Endodermal cell (in vitro differentiated cells): ENCODE measurements around the gene CAMSAP1. TPM values are rescaled to one million over a fixed set of nuclear protein-coding genes. Genes with fewer than 3 reads are reported as not detected.

ENCODE experiments used
- DNase-seq: peaks from one replicate; pipeline ENCODE4 v3.0.0-alpha.2; 2017
- H3K27ac ChIP-seq: 2 replicates; pipeline ENCODE4 v1.5.1; 2013; ENCODE audit warnings: mild to moderate bottlenecking, low read depth, low read length, moderate library complexity
- H3K27me3 ChIP-seq: 2 replicates; pipeline ENCODE4 v1.6.1; 2013; ENCODE audit warnings: mild to moderate bottlenecking, low read length, moderate library complexity; ENCODE audit not compliant: insufficient read depth, control insufficient read depth, poor library complexity, severe bottlenecking
- H3K36me3 ChIP-seq: 2 replicates; pipeline ENCODE4 v1.7.0; 2013; ENCODE audit warnings: mild to moderate bottlenecking, low read length, moderate library complexity; ENCODE audit not compliant: control insufficient read depth, insufficient read depth
- H3K4me1 ChIP-seq: one replicate; pipeline ENCODE4 v1.7.0; 2013; ENCODE audit warnings: low read length; ENCODE audit not compliant: control insufficient read depth, insufficient read depth
- H3K4me3 ChIP-seq: 2 replicates; pipeline ENCODE4 v1.5.1; 2013; ENCODE audit warnings: mild to moderate bottlenecking, low read length, moderate library complexity
- H3K9ac ChIP-seq: 2 replicates; pipeline ENCODE4 v1.6.1; 2013; ENCODE audit warnings: mild to moderate bottlenecking, low read length, moderate library complexity; ENCODE audit not compliant: poor library complexity, severe bottlenecking; ENCODE audit errors: extremely low read depth
- H3K9me3 ChIP-seq: 2 replicates; pipeline ENCODE4 v1.6.1; 2013; ENCODE audit warnings: mild to moderate bottlenecking, low read length, moderate library complexity; ENCODE audit not compliant: control insufficient read depth
- H3K27ac Mint-ChIP-seq: 2 replicates; pipeline ENCODE4 v1.8.0; 2020; ENCODE audit warnings: mixed read lengths
- H3K27me3 Mint-ChIP-seq: 2 replicates; pipeline ENCODE4 v1.8.0; 2021; ENCODE audit warnings: mild to moderate bottlenecking, mixed read lengths; ENCODE audit not compliant: insufficient read depth
- H3K36me3 Mint-ChIP-seq: 2 replicates; pipeline ENCODE4 v1.8.0; 2020; ENCODE audit warnings: low read depth, mixed read lengths
- H3K4me1 Mint-ChIP-seq: 2 replicates; pipeline ENCODE4 v1.8.0; 2020; ENCODE audit warnings: mixed read lengths
- H3K4me3 Mint-ChIP-seq: 2 replicates; pipeline ENCODE4 v1.8.0; 2020; ENCODE audit warnings: mild to moderate bottlenecking, moderate library complexity, mixed read lengths
- H3K9me3 Mint-ChIP-seq: 2 replicates; pipeline ENCODE4 v1.8.0; 2020; ENCODE audit warnings: mild to moderate bottlenecking, mixed read lengths
- CTCF ChIP-seq: fragments of 200-600 bp; sonication (generic); conservative IDR thresholded peaks from 2 replicates; pipeline ENCODE4 v1.5.0; 2021; ENCODE audit warnings: antibody characterized with exemption, mild to moderate bottlenecking
- WGBS, 2 experiments: methylation state at CpG; one replicate each; pipeline versions ENCODE4 v1.1.5 to v1.1.7; 2013; ENCODE audit warnings: missing lambda C conversion rate in 2 of 2, mixed read lengths in 1 of 2; ENCODE audit not compliant: insufficient coverage in 1 of 2, insufficient read length in 1 of 2; 5-methylcytosine and 5-hydroxymethylcytosine counted together
- total RNA-seq, 2 donors: library from RNA; stranded (reverse); fragmentation: NEBNext Ultra II Directional in 1 of 2; extraction: Animal tissue kit (Norgen Biotek cat#: 25700) in 1 of 2; gene quantifications; 2 replicates in 1 of 2; 3 replicates in 1 of 2; pipeline ENCODE4 v1.2.1, GENCODE V29; 2021

Gene CAMSAP1
- total RNA-seq, 2 donors from 2014 or later = 40.1 to 43.1 TPM

GRCh38 chr9:135906291-135907005 is 898 bp downstream of the CAMSAP1 start:
- Histone ChIP-seq H3K27me3 (no peaks in the 10 kb centered on the region), H3K27ac (peak overlapping the region; percentile 80), H3K4me1 (peaks cover 3% of the 10 kb centered on the region), H3K4me3 (peak overlapping the region; percentile 99), H3K36me3 (peaks cover 35% of the 10 kb centered on the region), H3K9me3 (peaks cover 30% of the 10 kb centered on the region), H3K9ac (peak overlapping the region; percentile 43)
- peaks cover 56% of the 10 kb centered on the region for H3K36me3 Mint-ChIP-seq
- peaks cover 5% of the 10 kb centered on the region for H3K27me3 Mint-ChIP-seq
- TF ChIP-seq CTCF = no peak
- whole genome bisulfite sequencing, 2 experiments = 0% methylated on average over 19 to 70 of the region's 70 CpGs
- peaks cover 30% of the 10 kb centered on the region for H3K4me1 Mint-ChIP-seq
- DNase-seq = peak; percentile 70
- H3K9me3 Mint-ChIP-seq = peaks cover 28% of the 10 kb centered on the region
- peak overlapping the region; percentile 75 for H3K4me3 Mint-ChIP-seq
- peak overlapping the region; percentile 90 for H3K27ac Mint-ChIP-seq

GRCh38 chr9:135905380-135906258 is 1.7 kb downstream of the CAMSAP1 start:
- peaks cover 31% of the 10 kb centered on the region for H3K36me3 ChIP-seq
- peak overlapping the region; percentile 75 for H3K4me3 Mint-ChIP-seq
- peaks cover 53% of the 10 kb centered on the region for H3K36me3 Mint-ChIP-seq
- peak overlapping the region; percentile 99 for H3K4me3 ChIP-seq
- H3K27ac Mint-ChIP-seq = peak overlapping the region; percentile 90
- WGBS, 2 experiments = 66 to 67% methylated on average over 20 to 23 of the region's 23 CpGs
- peaks cover 24% of the 10 kb centered on the region for H3K9me3 Mint-ChIP-seq
- H3K27me3 Mint-ChIP-seq = peaks cover 5% of the 10 kb centered on the region
- H3K9me3 ChIP-seq = peaks cover 22% of the 10 kb centered on the region
- peak overlapping the region; percentile 43 for H3K9ac ChIP-seq
- H3K27me3 ChIP-seq = no peaks in the 10 kb centered on the region
- H3K4me1 Mint-ChIP-seq = peaks cover 30% of the 10 kb centered on the region
- TF ChIP-seq CTCF = no peak
- H3K27ac ChIP-seq = no peak overlapping the region
- no peak for DNase-seq
- H3K4me1 ChIP-seq = peaks cover 3% of the 10 kb centered on the region

GRCh38 chr9:135903786-135904520 is 3.4 kb downstream of the CAMSAP1 start:
- peaks cover 3% of the 10 kb centered on the region for H3K4me1 ChIP-seq
- DNase-seq = no peak
- peaks cover 15% of the 10 kb centered on the region for H3K9me3 ChIP-seq
- TF ChIP-seq CTCF = no peak
- no peak overlapping the region for H3K9ac ChIP-seq
- no peaks in the 10 kb centered on the region for H3K27me3 ChIP-seq
- 86 to 91% methylated on average over 8 to 16 of the region's 16 CpGs for WGBS, 2 experiments
- Mint-ChIP-seq H3K36me3 (peaks cover 50% of the 10 kb centered on the region), H3K9me3 (peaks cover 26% of the 10 kb centered on the region), H3K4me3 (no peak overlapping the region), H3K27me3 (peaks cover 5% of the 10 kb centered on the region), H3K4me1 (peaks cover 30% of the 10 kb centered on the region), H3K27ac (peak overlapping the region; percentile 26)
- no peak overlapping the region for H3K4me3 ChIP-seq
- peaks cover 28% of the 10 kb centered on the region for H3K36me3 ChIP-seq
- no peak overlapping the region for H3K27ac ChIP-seq
